HG03045 (cell line): ENCODE results near the gene ENTR1.

Experiments used
- ATAC-seq: cut with Tn5 transposase; IDR thresholded peaks from one replicate; pipeline ENCODE4 v1.9.1; 2021; ENCODE audit warnings: mild to moderate bottlenecking, moderate library complexity; ENCODE audit not compliant: unreplicated experiment

The ENTR1 gene

DNA sequence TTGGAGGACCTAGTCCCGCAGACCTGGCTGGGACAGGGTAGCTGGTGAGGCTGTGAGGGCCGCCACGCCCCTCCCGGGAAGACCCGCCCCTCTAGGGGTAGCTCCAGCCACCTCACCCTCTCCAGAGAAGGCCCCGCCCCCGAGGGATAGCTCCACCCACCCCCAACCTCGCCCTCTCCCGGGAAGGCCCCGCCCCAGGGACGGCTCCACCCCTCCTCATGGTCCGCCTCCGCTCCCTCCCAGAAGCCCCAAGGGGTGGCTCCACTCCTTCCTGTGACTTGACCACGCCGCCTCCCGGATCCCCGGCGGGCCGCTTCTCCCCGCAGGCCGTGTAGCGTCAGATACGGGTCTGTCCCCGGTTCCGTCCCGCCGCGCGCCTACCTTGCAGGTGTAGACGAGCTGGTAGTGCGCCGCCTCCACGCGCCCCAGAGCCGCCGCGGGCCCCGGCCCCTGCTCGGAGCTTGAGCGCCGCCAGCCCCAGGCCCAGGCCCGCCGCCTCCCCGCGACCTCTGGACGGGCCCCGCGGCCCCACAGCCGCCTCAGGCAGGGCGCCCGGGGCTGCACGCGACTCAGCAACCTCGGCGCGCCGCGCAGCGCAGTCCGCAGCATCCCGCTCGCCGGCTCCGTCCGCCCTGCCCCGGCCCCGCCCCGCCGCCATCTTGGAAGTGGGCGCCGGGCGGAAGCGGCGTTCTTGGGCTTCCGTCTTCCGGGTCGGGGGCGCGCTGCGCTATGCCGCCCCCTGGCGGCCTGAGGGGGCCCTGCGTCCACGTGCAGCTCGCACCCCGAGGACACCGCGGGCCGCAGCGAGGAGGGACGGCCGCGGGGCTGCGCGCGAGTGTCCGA is 47.1 kb downstream of the ENTR1 start, which contains the start of gene DNLZ:
DNLZ (minus strand) TSS at position 639 of the 843 bp plus-strand sequence; CDS start at position 609, 30 bp downstream.
- ATAC-seq, result peak; percentile 78

DNA sequence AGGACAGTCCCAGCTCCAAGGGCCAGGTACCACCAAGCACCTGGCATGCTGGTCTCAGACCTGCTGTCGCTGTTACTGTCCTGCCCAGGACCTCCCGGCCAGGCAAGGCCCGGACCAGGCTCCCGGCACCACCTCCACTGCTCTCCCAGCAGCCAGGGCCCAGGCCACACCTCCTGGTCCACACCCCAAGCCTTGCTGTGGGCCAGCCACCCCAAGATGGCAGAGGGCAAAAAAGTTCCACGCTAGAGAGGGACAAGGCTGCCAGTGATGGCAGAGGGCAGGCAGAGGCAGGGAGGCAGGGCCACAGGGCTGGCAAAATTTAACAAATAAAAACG is 48.0 kb downstream of the ENTR1 start:
- ATAC-seq, result no peak

DNA sequence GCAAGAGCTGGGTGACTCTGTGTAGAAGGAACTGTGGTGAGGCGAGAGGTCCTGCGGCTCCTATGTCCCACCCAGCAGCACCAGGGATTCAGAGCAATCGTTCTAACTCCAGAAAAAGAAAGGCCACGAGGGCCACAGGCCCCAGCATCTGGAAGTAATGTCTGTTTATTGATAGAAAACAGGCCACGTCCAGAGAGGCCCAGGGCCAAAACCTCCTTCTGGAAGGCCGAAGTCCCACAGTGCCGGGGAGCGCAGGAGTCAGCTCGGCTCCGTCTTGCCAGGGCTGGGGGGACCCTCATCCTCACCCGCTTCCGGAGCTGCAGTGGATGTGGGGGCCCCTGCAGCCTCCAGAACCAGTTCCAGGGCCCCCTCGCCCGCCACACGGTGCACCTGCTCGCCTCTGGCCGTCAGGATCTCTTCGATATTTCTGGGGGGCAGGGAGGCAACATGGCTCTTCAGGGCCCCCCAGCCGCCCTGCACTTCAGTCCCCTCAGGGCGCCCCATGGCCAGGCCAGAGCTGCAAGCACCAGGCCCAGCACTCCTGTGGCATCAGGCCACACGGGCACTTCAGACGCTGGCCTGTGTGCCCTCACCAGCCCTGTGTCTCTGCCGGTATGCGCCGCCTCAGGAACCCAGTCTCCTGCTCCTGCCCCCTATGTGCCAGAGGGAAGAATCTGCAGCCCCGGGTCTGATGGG is 48.5 kb downstream of the ENTR1 start:
- no peak for ATAC-seq

DNA sequence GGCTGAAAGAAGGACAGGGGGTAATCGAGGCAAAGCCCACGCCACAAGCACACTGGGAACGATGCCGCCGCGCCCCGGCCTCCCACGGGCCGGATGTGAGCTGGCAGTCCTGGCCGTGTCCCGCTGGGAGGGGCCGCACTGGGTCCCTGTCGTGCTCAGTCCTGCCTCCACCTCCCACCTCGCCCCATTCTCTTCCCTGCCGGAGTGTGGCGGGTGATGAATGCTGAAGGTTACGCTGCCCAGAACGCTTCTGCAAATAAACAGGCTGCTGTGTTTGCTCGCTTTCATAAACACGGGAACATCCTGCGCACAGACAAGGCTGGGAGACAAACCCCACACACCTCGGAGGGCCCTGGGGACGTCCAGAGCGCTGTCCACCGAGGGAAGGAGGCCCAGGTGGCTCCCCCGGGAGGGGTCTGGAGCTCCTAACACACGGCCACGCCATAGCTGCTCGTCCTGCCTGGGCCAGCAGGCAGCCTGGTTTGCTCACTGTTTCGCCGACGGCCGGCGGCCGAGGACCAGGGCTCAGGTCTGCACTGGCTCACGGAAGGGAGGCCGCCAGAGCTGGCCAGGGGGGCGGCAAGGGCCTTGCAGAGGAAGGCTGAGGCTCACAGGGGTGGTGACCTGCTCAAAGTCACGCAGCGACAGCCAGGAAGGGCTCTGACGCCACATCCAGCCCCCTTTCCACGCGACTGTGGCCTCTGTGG is 49.2 kb downstream of the ENTR1 start:
- ATAC-seq, result no peak

DNA sequence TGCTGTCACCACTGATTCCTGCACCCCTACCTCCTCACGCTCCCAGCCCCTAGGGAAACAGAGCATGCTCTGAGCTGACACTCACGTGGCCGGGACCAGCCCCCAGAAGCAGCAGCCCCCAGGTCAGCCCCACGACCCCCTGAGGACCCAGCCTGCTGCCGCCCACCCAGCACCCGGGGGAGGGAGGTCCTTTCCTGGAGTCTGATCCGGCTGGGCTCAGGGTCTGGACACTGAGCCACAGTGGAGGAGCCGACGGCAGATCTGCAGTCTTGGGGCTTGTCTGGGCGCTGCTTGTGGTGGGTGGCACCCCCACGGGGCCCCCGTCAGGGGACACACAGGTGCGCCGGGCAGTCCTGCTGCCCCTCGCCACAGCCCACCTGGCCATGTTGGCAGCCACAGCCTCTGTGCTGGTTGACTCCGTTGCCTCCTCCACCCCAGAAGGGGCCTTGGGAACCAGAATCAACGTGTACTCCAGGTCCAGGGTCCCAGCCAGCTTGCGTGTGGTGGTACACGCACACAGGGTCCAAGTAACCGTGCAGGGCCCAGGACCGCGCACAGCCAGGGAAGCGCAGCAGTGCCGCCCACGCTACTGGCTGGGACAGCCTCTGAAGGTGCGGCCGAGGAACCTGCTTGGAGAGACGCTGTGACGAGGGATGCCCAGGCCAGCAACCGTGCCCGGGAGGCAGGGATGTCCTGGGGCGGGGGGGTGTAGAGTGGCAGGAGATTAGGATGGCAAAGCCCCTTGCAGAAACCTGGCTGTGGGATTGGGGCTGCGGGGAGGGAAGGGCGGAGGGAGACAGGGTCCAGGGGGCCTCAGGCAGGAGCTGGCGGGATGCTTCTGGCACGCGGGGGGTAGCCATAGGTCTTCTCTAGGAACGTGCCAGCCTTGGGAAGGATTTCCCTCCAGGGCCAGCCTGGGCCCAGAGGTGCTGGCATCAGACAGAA is 50.4 kb downstream of the ENTR1 start:
- ATAC-seq, result no peak

DNA sequence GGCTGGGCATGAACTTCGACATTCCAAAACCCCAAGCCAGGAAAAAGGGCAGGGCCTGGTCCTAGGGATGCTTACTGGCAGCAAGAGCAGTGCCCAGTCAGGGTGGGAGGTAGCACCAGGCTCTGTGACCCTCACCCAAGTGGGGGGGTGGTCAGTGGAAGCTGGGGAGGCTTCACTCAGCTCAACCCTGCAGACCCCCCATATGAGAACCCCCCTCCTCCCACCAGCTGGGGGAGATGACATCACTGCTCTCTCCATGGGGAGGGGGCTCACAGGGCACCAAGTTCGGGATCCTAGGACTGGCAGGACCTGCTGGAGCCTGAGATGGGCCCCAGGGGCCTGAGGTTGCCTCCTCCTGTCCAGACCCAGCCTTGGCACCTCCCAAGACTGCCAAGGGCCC is 51.5 kb downstream of the ENTR1 start:
- no peak for ATAC-seq

DNA sequence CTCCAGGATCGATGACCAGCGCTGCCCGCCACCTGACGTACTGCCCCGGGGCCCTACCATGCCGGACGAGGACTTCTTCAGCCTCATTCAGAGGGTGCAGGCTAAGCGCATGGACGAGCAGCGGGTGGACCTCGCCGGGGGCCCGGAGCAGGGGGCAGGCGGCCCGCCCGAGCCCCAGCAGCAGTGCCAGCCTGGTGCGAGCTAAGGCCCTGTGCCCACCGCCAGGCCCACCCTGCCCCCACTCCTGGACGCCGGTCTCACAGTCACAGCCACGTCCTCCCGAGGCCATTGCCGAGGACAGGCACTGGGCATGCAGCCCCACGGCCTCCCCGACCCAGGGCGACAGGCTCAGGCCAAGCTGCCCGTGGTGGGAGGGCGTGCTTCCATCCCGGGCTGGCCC is 52.4 kb downstream of the ENTR1 start:
- no peak for ATAC-seq

DNA sequence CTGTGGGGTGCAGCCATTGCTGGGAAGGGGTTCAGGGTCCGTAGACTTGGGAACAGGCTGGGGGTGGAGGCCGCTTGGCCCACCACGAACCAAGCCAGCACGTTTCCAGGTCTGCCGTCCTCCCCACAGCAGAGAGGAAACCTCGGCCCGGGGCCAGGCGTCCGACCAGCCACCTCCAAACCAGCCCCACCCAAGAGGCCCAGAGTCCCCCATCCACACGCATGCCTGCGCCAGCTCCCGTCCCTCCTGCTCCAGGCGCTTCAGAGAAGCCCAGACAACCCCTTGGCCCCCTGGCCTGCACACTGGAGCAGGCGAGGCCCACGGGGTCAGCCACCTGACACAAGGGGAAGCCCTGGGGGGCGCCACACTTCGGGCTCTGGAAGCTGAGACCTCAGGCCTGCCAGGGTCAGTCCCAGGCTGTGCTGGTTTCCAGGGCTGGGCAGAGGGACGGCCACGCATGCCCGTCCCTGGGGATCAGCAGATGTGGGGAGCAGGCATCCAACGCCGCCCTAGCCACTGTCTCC is 53.1 kb downstream of the ENTR1 start:
- ATAC-seq, result no peak

DNA sequence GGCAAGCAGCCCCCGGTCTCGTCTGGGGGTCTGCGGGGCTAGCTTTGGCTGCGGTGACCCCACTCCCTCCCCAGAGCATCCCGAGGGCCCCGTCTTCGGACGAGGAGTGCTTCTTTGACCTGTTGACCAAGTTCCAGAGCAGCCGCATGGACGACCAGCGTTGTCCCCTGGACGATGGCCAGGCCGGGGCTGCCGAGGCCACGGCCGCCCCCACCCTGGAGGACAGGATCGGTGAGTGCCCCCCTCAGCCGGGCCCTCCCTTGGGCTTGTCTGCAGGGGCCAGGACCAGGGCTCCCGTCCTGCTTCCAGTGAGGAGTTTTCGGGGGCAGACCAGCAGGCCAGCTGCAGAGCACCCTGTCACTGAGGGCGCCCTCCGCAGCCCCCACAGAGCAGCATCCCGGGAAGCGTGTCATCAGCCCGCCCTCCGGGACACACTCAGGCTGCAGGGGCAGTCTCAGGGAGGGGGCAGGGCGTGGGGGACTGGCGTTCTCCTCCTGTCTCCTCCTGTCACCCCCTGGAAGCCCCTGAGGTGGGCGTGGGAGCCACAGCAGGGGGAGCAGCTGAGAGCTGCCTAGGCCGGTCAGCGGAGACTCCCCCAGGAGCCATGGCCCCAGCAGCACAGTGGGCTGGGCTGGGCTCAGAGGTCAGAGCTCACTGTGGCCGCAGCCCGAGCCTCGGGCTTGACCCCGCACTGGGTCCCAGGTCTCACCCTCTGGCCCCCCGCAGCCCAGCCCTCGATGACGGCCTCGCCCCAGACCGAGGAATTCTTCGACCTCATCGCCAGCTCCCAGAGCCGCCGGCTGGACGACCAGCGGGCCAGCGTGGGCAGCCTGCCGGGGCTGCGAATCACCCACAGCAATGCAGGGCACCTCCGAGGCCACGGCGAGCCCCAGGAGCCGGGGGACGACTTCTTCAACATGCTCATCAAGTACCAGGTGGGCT is 54.5 kb downstream of the ENTR1 start:
- ATAC-seq, result no peak

DNA sequence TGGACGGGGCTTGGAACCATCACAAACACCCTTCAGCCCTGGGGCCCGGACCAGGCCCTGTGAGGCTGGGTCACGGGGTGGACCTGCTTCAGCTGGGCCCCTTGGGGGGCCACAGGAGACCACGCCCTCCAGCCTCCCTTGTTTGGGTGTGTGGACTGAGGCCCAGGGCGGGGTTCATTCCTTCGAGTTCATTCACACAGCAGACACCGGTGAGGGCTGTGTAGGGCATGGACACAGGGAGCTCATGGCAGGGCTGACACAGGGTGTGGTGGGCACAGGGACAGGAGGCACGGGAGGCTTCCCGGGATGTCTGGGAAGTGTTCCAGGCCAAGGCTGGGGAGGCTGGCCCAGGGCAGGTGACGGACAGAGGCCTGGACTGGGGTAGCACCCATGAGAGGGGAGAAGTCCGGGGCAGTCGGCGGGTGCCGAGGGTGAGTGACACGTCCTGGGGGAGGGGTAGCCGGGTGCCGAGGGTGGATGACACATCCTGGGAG is 55.8 kb downstream of the ENTR1 start:
- ATAC-seq, result no peak

DNA sequence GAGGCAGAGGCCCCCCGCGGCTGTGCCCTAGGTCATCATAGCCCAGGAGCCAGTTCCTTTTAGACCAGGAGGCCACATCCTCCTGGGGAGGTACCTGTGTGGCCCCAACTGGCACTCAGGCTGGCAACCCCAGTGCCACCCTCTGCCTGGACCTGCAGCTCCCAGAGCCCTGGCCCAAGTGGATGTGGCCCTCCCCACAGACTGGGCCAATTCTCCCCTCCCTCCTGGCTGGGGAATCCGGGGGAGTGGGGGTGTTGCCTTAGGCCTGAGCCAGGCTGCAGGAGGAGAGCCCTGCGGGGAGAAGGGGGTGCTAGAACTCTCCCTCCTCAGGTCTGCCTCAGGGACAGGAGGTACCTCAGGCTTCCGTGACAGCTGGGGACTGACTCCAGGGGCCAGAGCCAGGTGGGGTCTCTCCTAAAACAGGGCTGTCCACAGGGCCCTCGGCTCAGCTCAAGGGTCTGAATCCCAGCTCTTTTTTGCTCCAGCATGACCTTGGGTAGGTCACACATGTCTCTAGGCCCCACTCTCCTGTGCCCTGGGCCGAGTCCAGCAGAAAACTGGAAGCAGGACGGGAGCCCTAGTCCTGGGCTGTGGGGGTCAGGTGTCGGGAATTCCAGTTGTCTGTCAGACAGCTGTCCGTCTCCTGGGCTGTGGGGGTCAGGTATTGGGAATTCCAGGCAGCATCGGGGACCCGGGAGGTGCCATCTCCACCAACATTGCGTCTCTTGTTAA is 56.5 kb downstream of the ENTR1 start:
- no peak for ATAC-seq

DNA sequence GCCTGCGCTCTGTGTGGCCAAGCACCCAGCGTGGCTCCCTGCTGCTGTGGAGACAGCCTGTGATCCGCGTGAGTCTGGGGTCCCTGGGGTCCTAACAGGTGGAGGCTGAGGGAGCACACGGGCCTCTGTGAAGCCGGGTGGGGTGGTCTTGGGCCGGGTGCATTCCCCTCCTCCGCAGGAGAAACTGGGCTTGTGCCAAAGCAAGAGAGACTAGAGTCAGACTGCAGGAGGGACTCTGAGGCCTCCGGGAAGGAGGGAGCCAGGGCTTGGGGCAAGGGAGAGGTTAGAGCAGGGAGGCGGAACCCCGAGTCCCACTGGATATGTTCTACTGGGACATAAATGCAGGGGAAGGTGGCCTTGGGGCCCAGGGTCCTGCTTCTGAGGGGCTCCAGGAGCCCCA is 57.3 kb downstream of the ENTR1 start:
- no peak for ATAC-seq

DNA sequence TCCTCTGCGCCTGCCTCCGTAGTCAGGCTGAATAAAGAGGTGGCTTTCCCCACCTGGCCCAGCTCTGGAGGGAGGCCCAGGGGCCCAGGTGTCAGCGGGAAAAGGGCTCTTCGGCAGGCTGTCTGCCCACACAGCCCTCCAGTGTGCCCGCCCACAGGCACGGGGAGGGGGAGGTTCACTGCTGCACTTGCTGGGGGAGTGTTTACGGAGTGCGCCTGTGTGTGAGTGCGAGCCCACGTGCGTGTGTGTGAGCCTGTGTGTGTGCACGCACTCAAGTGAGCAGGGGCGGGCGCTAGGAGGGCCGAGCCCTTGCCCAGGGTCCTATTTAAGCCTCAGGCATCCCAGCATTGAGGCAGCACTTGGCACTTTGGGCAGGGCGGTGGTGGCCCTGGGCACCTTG is 57.7 kb downstream of the ENTR1 start:
- ATAC-seq, result no peak
